Ureter (tissue), 1 donor: ENCODE data around the gene CA12. TPM values are rescaled to one million over a fixed set of nuclear protein-coding genes. Genes with fewer than 3 reads are reported as not detected.
"Not testable (repeated sequence)": the region's sequence is repeated elsewhere in the genome, so short reads cannot be mapped to it uniquely, and the experiment has no call there.

ENCODE experiments used
- DNase-seq: peaks from one replicate; pipeline ENCODE4 v3.0.0-alpha.2; 2020; ENCODE audit warnings: low spot score
- total RNA-seq: library from RNA; stranded (reverse); gene quantifications from one replicate; pipeline ENCODE4 v1.2.4, GENCODE V29; 2023
- donor health status: DM: yes; HTN: yes; CAD: no.

The CA12 gene
- total RNA-seq, 1 donor from 2014 or later = 114 TPM

DNA sequence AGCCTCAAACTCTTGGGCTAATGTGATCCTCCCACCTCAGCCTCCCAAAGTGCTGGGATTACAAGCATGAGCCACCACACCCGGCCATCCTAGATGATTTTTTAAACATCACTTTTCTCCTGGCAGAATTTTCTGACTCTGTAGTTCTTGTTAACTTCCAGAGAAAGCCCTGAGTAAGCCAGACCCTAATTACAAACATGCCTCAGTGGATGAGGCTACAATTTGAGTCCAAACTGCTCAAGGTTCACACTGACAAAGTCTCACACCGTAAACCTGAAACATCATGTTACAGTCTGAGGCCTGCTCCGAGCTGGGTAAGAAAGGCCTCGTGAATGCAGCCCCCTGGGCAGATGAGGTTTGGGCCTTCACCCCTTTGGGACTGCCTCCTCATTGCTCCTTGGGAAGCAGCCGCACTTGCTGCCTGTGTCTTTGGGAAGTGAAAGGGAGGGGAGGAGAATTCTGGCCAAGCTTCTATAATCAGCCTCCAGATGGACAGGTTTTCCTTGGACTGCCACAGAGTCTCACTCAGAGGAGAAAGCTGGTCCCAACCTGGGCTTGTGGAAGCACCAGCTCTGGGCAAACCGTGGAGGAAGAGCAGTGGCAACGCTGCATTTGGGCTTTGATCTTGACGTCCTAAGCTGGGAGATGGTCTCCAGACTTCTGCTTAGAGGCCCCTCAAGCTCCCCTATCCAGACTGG is 46.0 kb downstream of the CA12 start:
- no peak for DNase-seq

DNA sequence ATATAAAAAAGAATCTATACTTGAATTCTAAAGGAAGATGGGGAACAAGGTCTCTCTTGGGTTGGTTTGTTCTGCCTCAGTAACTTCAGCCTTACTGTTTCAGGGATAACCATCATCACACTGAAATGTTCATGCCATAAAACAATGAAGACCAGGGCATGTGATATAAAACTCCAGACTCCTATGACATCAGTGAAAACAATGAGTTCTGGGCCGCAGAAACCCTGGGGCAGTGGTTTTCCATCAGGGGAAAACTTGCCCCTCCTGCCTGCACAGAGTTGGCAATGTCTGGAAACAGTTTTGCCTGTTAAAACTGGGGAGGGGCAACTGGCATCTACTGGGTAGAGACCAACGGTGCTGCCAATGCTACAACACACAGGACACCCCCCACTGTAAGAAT is 46.8 kb downstream of the CA12 start:
- DNase-seq = no peak

DNA sequence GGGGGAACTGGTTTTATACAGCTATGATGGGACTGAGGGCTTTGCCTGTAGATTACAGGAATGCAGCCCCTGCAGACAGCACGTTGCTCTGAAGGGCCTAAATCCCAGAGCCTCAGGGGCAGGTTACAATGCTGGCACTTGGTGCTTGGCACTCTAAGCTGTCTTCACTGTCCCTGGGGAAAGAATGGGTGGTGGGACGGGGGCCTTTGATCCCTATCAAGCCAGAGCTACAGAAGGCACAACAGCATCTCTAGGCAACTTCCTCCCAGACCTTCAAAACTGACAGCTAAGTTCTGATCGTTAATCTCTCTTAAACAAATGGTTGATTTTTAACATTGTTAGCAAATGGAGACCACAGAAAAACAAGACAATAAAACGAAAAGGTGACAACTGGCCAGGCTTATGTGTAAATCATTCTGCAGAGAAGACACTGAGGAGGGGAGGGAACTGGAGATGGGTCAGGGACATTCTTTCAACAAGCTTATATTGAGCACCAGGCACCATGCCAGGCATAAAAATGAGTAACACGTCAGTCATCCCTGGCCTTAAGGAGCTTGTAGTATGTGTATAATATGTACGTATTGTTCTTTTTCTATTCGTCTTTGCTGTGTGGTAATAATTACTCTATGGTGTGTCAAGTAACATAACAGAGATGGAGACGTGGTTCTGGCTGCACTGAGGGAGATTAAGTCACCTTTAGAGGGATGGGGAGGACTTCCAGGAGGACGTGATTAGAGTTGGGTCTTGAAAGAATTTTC is 49.1 kb downstream of the CA12 start:
- DNase-seq = no peak

DNA sequence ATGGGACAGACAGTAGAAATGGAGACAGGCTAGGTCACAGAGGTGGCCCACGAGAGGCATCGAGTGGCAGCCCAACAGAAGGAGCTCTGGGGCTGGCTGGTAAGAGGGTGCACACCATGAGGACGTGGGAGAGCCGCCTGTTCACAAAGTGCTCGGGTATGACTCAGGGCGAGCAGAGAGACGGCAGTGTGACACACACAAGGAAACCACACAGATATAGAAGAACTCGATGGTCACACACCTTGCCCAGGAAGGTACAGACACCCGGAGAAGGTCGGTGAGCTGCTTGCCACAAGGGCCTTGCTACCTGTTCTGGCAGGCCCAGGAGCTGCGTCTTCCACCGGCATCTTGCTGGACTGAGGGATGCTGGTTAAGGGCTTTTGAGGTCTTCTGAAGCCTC is 50.2 kb downstream of the CA12 start:
- DNase-seq = no peak

DNA sequence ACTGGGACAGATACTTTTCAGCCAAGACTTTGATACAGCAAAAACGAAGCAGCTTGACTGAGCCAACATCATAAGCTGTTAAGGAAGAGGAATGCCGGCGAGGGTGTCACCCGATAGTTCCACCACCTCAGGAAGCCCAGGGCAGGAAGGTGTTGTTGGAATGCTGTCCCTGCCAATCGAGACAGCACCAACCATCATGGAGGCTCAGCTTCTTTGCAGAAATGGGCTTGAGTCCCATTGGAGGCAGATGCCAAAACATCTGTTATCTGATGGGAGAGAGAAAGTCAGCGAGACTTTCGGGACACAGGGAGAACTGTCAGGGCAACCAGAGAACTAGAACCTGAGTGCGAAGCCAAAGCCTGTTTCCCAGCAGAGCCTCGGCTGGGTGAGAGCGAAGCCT is 50.7 kb downstream of the CA12 start:
- DNase-seq = no peak

DNA sequence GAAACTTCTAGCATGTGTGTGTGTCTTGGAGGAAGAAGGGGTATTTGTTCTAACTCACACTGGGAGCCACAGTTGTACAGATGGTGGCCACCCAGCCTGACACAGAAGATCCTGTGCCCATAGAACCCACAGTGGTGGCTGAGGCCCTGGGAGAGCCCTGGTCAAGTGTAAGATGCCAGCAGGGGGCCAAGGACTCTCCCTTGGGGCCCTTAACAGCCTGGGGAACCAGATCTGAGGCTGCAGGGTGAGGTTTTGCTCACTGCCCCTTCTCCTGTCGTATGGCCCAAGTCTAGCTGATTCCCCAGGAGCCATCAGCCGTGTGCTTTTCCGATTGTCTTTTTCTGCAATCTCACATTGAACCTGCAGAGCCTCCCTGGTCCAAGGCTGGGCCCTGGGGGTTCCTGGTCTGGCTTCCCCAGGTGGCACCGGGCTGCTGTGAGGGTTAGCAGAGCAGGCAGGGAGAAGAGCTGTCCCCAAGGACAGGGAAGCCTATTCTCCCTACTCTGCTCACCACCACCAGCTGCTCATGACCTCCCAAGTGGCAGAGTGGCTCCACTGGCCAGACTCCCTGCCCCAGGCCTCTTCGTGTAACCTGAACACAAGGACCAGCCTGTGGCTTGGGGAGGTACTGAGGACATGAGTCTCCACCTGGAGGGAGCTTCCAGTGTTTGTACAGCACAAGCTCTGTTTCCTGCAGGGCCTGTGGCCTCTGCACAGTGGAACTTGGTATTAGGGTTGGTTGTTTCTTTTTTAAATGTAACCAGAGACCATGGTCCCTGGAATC is 51.9 kb downstream of the CA12 start:
- DNase-seq = no peak

DNA sequence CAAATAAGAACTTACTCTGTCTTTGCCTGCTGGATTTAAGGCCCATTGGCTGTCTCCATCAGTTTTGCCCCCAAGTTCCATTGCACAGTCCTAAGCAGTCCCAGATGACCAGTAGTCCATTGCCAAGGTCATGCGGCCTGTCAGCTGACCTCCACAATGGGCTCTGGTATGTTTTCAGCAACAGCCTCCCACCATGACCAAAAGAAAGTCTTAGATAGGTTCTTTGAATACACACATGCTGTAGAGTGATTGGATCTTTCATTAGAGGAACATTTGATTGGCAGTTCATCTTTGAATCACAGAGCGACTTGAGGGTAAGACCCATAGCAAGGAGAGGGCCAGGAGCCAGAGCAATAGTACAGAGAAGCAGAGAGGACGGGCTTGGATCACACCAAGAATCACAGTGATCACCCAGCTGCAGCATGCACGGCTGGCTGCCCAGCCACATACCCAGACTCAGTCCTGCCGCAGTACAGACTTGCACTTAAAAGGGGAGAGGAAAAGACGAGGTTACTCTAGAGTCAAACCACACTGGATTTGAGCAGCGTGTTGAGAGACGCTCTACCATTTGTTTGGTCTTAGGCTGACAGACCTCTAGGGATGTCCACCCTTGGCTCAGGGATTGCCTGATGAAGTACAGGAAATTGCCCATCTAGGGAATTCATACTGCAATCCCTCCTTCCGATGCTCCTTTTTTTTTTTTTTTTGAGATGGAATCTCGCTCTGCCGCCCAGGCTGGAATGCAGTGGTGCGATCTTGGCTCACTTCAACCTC is 53.8 kb downstream of the CA12 start:
- DNase-seq = no peak

DNA sequence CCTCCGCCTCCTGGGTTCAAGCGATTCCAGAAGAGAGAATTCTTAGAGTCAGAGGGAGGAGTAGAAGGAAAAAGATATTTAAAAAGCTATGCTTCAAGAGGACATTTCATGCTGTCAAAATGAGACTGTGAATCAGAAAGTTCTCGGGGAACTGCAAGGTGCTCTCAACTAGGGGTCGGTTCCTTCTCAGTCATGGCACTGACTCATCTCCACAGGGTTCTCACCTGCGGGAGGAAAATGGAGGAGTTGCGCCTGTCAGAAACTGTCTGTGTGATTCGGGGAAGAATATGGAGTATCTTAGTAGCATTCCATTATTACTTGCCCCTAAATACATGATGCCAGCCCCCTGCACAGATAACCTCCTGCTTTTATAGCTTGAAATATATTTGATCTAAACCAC is 56.9 kb downstream of the CA12 start:
- DNase-seq = no peak

DNA sequence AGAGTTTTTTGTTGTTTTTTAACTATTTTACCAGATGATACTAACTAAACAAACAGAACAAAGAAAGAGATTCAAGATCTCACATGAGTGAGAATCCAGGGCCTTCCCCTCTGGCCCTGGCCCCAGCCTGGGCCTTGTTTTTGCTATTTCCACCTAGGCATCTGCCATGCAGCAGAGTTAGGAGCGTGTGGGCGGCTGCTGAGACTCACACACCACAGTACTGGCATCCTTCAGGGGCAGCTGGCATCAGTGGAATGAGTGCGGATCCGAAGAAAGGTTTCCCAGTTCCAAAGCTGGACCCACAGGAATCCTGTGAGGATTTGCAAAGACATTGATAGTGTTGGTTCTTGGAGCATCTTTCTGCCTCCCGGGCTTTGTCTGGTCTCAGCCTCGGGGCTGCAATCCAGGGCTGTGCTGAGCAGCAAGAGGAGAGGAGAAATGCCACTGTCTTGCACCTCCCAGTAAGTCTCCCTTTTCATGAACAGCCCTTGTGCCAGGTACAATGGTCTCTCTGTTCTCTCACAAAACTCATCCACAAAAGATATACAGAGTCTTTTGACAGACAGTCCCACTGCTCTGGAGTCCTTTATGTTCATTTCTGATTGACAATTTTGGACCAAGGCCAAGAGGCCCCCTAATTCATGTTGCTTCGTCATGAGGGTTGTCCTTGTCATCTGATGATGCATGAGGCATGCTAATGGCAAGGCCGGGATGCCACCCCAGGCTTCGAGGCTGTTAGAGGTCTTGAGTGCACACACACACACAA is 57.7 kb downstream of the CA12 start:
- DNase-seq = no peak

DNA sequence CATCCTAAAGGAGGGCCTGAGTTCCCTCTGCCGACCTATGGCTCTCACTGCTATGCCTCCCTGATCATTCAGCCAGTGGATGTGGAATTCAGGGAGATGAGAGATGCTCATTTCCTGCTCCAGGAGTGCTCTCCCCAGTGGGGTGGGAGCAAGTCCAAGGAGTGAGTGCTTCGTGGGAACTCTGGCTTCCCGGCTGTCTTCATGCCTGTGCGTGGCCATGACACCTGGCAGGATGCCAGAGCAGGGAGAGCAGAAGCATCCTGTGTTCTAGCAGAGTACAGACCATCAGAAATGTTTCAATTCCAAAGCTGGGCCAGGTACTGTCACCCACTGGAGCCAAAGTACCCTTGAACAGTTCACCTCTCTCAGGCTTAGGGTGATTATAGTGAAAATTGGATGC is 59.1 kb downstream of the CA12 start:
- DNase-seq = no peak

DNA sequence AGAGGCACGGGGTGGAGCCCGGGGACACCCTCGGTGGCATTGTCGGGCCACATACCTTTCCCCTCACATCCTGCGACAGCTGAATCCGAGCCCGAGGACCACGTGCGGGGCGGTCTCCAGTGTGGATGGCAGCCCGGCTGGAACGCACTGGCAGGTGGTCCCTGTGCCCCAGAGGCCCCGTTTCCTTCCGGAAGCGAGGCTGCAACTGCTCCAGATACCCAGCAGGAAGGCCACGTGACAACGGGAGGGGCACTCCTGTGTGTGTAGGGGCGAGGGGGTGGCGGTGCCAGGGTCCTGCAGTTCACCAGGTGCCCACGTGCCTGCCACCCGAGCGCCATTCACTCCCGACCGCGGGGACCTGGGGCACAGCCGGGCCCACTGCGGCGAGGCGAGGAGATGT is 60.2 kb downstream of the CA12 start:
- DNase-seq = no peak

DNA sequence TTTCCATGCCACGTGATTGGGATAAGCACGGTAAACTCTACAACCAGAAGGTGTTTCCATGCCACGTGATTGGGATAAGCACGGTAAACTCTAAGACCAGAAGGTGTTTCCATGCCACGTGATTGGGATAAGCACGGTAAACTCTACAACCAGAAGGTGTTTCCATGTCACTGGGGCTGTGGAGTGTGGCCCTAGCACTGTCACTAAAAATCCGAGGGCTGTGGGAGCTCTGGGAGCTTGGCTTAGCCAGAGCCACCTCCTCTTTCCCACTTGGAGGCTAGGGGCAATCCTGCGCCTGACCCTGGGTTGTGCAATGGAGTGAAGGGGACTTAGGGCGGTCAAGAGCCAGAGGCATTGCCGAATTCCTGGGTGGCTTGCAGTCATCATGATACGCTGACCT is 60.7 kb downstream of the CA12 start:
- DNase-seq = not testable (repeated sequence)

DNA sequence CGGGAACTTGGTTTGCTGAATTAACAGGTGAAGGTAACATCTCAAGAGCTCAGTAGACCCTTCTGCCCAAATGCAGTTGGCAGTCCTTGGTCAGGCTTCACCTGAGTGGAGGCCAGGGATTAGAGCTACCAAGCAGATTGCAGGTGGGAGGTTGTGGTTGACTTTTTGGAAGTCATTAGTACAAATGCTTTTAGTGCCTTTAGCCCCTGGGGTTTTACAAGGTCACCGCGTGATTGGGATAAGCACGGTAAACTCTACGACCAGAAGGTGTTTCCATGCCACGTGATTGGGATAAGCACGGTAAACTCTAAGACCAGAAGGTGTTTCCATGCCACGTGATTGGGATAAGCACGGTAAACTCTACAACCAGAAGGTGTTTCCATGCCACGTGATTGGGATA is 61.2 kb downstream of the CA12 start:
- DNase-seq = not testable (repeated sequence)

DNA sequence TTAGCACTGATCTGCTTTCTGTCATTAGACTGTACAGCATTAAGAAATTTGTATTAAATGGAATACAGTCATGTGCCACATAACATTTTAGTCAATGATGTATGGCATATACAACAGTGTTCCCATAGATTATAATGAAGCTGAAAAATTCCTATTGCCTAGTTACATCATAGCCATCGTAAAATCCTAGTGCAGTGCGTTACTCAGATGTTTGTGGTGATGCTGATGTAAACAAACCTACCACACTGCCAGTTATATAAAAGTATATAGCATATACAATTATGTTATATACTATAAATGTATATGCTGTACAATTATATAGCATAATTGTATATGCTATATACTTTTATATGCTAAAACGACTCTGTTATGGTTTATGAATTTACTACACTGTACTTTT is 62.6 kb downstream of the CA12 start:
- no peak for DNase-seq

DNA sequence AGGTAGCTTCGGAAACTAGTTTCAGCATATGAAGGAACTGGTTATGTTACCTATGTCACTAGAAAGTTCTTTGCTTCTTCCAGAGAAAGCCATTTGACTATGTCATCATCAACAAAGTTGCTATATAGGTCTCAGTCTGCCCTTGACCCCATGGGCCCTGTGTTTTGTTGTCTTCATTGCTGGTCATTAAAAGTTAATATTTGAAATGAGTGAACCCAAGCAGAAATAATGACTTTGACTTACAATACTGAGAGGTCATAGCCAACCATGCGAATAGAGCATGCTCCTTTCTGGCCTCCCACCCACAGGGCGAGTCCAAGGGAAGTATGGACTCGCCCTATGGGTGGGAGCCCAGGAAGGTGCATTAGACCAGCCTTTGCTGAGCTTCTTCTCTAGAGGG is 63.3 kb downstream of the CA12 start:
- no peak for DNase-seq

DNA sequence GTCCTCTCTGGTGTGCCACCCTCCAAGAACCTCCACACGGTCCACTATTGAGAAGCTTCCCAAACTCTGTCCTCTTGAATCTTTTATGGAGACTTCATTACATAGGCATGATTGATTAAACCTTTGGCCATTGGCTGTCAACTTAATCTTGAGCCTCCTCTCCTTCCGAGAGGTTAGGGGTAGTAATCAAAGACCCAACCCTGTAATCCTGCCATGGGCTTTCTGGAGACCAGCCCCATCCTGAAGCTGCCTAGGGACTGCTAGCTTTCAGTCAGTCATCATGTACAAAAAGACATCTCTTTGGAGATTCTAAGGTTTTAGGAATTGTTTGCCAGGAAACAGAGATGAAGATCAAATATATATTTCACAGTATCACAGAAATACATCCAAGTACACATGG is 67.2 kb downstream of the CA12 start:
- DNase-seq = no peak

DNA sequence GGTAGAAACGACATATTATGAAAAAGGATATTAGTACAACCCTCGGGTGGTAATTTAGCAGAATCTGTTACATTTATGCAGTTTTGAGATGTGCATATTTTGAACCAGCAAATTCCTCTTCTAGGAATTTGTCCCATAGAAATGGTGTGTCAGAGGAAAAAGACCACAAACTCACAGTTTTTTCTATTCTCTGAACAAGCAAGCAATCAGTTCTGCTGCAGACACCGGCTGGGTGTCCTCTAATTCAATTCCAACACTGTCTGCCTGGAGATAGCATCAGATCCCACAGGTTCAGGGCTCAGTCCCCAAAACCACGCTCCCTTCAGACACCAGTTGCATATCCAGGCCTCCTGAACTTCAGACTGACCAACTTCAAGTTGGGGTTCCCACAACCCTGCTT is 67.8 kb downstream of the CA12 start:
- no peak for DNase-seq

DNA sequence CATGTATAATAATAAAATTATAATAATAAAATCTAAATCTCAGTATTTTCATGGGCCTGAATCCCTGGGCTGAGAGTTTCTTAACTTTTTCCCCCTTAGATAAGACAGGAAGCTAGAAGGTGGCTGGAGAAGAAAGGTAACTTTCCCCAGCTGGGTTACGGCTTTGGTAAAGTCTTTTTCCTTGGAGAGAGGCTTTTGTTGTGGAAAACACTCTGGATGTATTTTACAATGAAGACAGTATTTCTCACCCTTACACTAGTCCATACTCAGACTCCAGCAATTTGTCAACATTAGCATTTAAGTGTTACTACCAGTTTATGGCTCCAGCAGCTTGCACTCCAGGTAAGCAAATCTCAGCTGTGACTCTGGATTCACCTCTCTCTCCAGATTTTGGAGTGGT is 69.4 kb downstream of the CA12 start:
- no peak for DNase-seq

DNA sequence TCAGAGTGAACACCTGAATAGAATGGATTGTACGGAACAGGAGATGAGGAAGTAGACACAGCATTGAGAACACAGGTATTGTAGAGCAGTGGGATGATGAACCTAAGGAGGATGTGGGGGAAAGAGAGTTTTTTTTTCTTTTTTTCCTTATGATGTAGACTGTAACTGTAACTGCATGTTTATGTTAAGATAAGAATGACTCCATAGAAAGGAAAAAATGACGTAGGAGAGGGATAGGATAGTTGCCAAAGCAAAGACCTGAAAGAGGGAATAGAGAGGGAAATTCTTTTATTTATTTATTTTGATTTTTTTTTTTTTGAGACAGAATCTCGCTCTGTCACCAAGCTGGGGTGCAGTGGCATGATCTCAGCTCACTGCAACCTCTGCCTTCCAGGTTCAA is 71.0 kb downstream of the CA12 start:
- no peak for DNase-seq

DNA sequence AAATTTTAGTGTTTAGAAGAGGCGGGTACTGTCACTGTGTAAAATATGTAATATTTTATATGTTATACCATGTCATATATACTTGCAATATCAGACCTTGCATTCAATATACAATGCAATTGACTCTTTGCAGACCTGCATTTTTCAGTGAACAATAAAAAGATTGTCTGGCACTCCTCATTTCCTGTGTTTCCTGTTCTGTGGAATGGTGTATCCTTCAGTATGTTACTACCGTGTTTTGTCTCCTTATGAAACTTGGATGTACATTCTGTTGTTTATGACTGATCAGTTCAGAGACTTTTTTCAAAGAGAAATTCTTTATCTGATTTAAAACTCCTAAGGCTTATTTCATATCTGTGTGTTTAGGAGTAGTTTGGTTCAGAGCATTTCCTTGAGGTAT is 72.7 kb downstream of the CA12 start:
- no peak for DNase-seq

DNA sequence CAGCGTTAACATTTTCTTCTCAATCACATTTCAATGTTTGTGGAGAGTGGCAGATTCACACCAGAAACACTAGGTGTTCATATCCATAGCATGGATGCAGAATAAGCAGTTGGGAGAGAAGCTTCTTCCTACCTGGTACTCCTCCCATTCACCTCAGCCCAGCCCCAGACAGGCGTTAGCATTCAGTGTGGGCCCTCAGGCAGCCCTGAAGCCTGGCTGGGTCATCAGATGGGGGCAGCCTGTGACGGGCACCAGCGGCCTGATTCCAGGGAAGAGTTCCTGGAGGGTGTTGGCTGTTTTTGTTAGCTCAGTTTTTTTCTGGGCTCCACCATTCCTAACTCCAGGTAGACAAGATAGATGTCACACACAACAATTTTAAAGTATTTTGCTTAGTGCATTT is 73.2 kb downstream of the CA12 start:
- DNase-seq = no peak
